Activated T-cell treated with anti-CD3 and anti-CD28 coated beads, Interleukin-2, amount 50 U/mL, for 24 hours (primary cell): ENCODE results near the gene SBNO1.
"Not testable (repeated sequence)": the region's sequence is repeated elsewhere in the genome, so short reads cannot be mapped to it uniquely, and the experiment has no call there.

ENCODE experiments used
- DNase-seq: peaks from one replicate; pipeline ENCODE4 v3.0.0-alpha.2; 2020
- H3K27ac Mint-ChIP-seq: 2 replicates; pipeline ENCODE4 v1.8.0; 2020; ENCODE audit warnings: mild to moderate bottlenecking, mixed read lengths
- H3K27me3 Mint-ChIP-seq: 2 replicates; pipeline ENCODE4 v1.8.0; 2020; ENCODE audit warnings: mixed read lengths
- H3K36me3 Mint-ChIP-seq: 2 replicates; pipeline ENCODE4 v1.8.0; 2020; ENCODE audit warnings: low read depth, mixed read lengths
- H3K4me1 Mint-ChIP-seq: 2 replicates; pipeline ENCODE4 v1.8.0; 2020; ENCODE audit warnings: low read depth, mixed read lengths
- H3K4me3 Mint-ChIP-seq: 2 replicates; pipeline ENCODE4 v1.8.0; 2020; ENCODE audit warnings: mild to moderate bottlenecking, moderate library complexity, mixed read lengths
- H3K9me3 Mint-ChIP-seq: 2 replicates; pipeline ENCODE4 v1.8.0; 2020; ENCODE audit warnings: mixed read lengths

Gene SBNO1

DNA sequence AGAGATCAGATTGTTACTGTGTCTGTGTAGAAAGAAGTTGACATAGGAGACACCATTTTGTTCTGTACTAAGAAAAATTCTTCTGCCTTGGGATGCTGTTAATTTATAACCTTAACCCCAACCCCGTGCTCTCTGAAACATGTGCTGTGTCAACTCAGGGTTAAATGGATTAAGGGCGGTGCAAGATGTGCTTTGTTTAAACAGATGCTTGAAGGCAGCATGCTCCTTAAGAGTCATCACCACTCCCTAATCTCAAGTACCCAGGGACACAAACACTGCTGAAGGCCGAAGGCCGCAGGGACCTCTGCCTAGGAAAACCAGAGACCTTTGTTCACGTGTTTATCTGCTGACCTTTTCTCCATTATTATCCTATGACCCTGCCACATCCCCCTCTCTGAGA lies 7.8 kb upstream of the SBNO1 start:
- H3K4me3 Mint-ChIP-seq, H3K4me1 Mint-ChIP-seq, H3K36me3 Mint-ChIP-seq, DNase-seq, H3K27ac Mint-ChIP-seq, H3K9me3 Mint-ChIP-seq, H3K27me3 Mint-ChIP-seq: not testable (repeated sequence)

DNA sequence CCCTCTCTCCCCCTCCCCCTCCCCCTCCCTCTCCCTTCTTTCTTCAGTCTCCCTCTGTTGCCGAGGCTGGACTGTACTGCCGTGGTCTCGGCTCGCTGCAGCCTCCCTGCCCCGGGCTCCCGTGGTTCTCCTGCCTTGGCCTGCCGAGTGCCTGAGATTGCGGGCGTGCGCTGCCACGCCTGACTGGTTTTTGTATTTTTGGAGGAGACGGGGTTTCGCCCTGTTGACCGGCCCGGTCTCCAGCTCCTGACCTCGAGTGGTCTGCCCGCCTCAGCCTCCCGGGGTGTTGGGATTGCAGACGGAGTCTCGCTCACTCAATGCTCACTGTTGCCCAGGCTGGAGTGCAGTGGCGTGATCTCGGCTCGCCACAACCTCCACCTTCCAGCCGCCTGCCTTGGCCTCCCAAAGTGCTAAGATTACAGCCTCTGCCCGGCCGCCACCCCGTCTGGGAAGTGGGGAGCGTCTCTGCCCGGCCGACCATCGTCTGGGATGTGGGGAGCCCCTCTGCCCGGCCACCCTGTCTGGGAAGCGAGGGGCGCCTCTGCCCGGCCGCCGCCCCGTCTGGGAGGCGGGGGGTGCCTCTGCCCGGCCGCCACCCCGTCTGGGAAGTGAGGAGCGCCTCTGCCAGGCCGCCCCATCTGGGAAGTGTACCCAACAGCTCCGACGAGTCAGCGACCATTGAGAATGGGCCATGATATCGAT lies 7.2 kb upstream of the SBNO1 start:
- DNase-seq, H3K9me3 Mint-ChIP-seq, H3K4me3 Mint-ChIP-seq, H3K27me3 Mint-ChIP-seq, H3K36me3 Mint-ChIP-seq, H3K4me1 Mint-ChIP-seq, H3K27ac Mint-ChIP-seq: not testable (repeated sequence)

DNA sequence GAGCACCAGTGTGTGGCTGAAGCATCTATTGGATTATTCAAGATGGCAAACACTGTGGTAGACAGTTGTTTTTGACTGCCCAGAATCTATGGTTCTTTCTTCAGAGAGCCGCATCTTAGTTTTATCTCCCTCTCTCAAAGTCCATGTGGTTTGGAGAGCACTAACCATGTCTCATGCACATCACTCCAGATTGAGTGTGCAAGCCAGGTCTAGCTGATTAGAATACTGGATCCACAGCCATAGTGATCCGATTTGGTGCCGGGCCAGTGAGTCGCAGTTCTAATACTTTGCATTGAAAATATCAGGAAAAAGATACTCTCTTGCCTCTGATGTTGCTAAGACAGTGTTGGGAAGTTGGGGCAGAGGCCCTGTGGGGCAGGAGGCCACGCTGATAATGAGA lies 4.6 kb upstream of the SBNO1 start:
- Mint-ChIP-seq H3K9me3 (no peaks in the 10 kb centered on the region), H3K4me3 (no peak overlapping the region), H3K27ac (peak overlapping the region; percentile 22), H3K4me1 (peaks cover 7% of the 10 kb centered on the region), H3K27me3 (no peaks in the 10 kb centered on the region), H3K36me3 (peaks cover 4% of the 10 kb centered on the region)
- DNase-seq, result no peak

DNA sequence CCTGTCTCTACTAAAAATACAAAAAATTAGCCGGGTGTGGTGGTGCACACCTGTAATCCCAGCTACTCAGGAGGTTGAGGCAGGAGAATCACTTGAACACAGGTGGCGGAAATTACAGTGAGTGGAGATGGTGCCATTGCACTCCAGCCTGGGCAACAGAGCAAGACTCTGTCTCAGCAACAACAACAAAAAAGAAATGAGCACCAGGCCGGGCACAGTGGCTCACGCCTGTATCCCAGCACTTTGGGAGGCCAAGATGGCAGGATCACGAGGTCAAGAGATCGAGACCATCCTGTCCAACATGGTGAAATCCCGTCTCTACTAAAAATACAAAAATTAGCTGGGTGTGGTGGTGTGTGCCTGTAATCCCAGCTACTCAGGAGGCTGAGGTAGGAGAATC lies 3.8 kb upstream of the SBNO1 start:
- DNase-seq, H3K9me3 Mint-ChIP-seq, H3K27me3 Mint-ChIP-seq, H3K4me3 Mint-ChIP-seq, H3K4me1 Mint-ChIP-seq: not testable (repeated sequence)
- Mint-ChIP-seq H3K27ac (peak overlapping the region; percentile 29), H3K36me3 (peaks cover 11% of the 10 kb centered on the region)

DNA sequence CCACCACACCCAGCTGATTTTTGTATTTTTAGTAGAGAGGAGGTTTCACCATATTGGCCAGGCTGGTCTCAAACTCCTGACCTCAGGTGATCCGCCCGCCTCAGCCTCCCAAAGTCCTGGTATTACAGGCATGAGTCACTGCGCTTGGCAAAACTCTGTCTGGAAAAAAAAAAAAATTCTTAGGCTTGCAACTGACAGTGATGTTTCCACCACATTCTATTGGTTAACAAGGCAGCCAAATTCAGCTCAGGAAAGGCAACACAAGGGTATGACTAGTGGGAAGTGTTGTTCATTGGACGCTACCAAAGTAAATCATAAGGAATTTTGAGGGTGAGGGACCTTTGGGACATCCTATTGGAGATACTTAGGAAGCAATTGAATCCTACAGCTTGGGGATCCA lies 2.9 kb upstream of the SBNO1 start:
- no peak for DNase-seq
- Mint-ChIP-seq H3K27me3 (no peaks in the 10 kb centered on the region), H3K9me3 (no peaks in the 10 kb centered on the region), H3K27ac (peak overlapping the region; percentile 50), H3K4me1 (peaks cover 15% of the 10 kb centered on the region), H3K36me3 (peaks cover 15% of the 10 kb centered on the region), H3K4me3 (no peak overlapping the region)

DNA sequence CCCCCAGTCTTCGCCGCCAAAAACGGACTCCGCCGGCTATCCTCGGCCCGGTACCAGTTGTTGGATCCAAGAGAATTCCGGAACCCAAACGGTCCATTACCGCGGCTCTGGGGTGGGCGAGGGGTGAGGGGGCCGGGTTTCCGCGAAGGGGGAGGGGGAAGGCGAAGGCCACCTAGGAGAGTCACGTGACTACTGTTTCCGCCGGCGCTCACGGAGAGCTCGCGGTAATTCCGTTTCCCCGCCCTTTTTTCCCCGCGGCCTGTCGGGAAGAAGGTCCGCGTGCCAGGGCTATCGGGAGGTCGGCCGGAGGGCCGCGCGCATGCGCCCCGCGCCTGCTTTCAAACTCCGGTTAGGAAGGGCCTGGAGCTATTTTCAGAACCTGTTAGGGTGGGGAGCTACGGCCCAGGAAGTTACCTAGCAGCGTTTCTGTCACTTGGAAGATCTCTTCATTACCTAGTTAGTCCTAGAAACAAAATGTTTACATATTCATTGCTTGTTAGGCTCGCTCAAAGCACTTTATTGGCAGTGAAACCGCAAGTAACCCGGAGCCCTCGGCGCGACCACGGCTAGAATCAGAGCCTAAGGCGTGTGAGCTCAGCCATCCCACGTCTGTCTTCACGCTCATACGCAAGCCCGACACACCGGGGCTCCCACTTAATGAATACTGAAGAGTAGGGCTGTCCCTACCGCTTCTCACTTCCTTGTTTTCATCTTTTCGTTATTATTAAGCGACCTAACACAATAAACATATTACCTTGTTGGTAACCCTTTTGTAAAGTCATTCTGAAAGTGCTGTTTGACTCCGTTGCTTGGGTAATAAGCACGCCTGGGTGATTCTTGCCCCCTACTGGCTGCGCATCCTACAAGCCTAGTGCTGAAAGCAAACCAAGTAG lies 624 bp upstream of the SBNO1 start:
- Mint-ChIP-seq H3K9me3 (no peaks in the 10 kb centered on the region), H3K27ac (peak overlapping the region; percentile 100), H3K36me3 (peaks cover 24% of the 10 kb centered on the region), H3K4me3 (peak overlapping the region; percentile 87), H3K27me3 (no peaks in the 10 kb centered on the region), H3K4me1 (peaks cover 22% of the 10 kb centered on the region)
- peak; percentile 96 for DNase-seq

DNA sequence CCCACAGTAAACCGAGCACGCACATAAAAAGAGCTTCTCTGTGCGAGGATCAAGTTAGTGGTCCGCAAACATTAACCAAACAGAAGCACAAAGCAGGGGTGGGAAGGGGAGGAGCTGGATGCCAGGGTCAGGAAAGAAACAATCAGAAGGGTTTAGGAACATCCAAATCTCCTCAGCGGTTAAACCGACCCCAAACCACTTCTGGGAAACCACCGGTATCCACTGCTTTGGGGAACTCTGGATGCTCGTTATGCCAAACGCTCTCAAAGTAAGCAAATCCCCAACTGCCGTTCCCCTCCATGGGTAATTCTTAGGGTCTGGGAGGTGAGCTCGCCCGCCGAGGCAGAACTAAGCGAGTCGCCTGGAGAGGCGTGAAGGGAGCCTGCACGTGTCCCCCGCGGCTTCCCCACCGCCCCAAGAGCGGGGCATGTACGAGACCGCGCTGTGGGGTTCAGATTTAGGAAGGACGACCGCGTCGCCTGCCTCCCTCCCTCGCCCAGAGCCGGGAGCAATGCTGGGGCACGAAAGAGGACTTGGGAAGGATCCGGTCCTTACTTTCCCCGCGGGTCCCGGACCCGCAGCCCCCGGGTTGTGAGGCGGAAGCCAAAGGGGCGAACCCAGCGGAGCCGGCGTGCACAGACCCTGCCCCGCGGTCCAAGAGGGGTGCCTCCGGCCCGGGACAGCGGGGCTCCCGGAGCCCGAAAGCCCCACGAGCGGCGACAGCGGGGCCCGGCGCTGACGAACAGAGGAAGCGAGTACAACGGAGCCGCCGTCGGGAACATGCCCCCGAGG lies 711 bp downstream of the SBNO1 start:
- Mint-ChIP-seq H3K4me3 (peak overlapping the region; percentile 89), H3K4me1 (peaks cover 25% of the 10 kb centered on the region), H3K27me3 (no peaks in the 10 kb centered on the region), H3K9me3 (no peaks in the 10 kb centered on the region), H3K36me3 (peaks cover 31% of the 10 kb centered on the region), H3K27ac (peak overlapping the region; percentile 92)
- peak; percentile 63 for DNase-seq

DNA sequence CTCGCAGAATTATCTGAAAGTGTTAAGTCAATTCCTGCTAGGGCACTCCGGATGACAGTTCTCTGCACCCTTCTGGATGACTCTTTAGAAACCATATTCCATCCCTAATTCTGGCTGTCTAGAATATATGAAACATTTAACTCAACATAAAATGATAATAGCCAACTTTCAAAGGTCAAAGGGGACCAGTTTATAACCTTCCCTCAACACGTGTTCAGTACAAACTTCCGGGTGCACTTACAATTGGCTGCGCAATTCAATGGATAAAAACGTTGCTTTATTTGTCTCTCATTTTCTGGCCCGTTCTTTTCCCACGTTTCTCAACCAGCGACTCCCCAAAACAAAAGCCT lies 1.3 kb downstream of the SBNO1 start:
- DNase-seq, result no peak

DNA sequence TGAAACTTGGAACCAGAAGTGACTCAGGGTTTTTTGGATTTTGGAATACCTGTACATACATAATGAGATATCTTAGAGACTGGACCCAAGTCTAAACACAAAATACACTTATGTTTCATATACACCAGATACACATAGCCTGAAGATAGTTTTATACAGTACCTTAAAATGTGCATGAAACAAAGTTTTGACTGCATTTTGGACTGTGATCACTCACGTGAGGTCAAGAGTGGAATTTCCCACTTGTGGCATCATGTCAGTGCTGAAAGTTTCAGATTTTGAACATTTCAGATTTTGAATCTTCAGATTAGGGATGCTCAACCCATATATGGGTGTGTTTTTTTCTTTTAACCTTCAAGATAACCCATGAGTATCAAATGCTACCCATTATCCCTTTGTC lies 6.6 kb downstream of the SBNO1 start:
- Mint-ChIP-seq H3K4me1 (peaks cover 53% of the 10 kb centered on the region), H3K27ac (peak overlapping the region; percentile 53), H3K9me3 (no peaks in the 10 kb centered on the region), H3K36me3 (peaks cover 49% of the 10 kb centered on the region), H3K4me3 (no peak overlapping the region), H3K27me3 (no peaks in the 10 kb centered on the region)
- no peak for DNase-seq

More for the DNA sequence above, 1.3 kb downstream of the SBNO1 start:
- Mint-ChIP-seq H3K4me1 (peaks cover 25% of the 10 kb centered on the region), H3K27ac (peak overlapping the region; percentile 92), H3K36me3 (peaks cover 31% of the 10 kb centered on the region), H3K27me3 (no peaks in the 10 kb centered on the region), H3K9me3 (no peaks in the 10 kb centered on the region), H3K4me3 (peak overlapping the region; percentile 89)

DNA sequence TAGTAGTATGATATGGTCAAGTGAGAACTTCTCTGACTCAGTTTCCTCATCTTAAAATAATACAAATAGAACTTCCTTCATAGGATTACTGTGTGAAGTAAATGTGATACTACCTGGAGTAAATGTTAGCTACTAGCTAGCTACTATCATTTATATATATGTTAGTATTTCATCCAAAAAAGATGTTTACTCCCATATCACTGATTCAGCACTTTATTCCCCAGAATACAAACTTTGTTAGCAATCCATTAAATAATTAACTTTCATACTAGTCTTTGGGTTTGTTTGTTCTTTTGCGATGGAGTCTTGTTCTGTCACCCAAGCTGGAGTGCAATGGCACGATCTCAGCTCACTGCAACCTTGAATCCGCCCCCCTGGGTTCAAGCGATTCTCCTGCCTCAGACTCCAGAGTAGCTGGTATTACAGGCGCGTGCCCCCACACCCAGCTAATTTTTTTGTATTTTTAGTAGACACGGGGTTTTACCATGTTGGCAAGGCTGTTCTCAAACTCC lies 8.4 kb downstream of the SBNO1 start:
- no peaks in the 10 kb centered on the region for H3K9me3 Mint-ChIP-seq
- no peaks in the 10 kb centered on the region for H3K27me3 Mint-ChIP-seq
- peaks cover 65% of the 10 kb centered on the region for H3K4me1 Mint-ChIP-seq
- no peak overlapping the region for H3K27ac Mint-ChIP-seq
- peaks cover 59% of the 10 kb centered on the region for H3K36me3 Mint-ChIP-seq
- no peak overlapping the region for H3K4me3 Mint-ChIP-seq
- DNase-seq, result no peak

DNA sequence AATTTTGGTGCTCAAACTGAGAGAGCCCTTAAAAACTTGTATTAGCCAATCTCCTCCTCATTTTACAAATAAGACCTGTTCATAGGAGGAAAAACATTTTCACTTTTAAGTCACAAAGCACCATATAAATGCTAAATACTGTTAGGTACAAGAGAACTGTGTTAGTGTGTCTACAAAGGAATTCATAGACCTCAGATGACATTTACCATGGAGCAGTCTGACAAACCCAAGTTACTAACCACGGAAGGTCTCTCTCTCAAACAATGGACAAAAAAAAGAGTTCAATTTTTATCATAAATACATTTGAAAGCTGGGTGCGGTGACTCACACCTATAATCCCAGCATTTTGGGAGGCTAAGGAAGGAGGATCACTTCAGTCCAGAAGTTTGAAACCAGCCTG lies 10.0 kb downstream of the SBNO1 start:
- DNase-seq, result no peak
- H3K4me1 Mint-ChIP-seq, result peaks cover 65% of the 10 kb centered on the region
- no peak overlapping the region for H3K4me3 Mint-ChIP-seq
- no peaks in the 10 kb centered on the region for H3K9me3 Mint-ChIP-seq
- peak overlapping the region; percentile 48 for H3K27ac Mint-ChIP-seq
- H3K27me3 Mint-ChIP-seq, result no peaks in the 10 kb centered on the region
- H3K36me3 Mint-ChIP-seq, result peaks cover 56% of the 10 kb centered on the region

DNA sequence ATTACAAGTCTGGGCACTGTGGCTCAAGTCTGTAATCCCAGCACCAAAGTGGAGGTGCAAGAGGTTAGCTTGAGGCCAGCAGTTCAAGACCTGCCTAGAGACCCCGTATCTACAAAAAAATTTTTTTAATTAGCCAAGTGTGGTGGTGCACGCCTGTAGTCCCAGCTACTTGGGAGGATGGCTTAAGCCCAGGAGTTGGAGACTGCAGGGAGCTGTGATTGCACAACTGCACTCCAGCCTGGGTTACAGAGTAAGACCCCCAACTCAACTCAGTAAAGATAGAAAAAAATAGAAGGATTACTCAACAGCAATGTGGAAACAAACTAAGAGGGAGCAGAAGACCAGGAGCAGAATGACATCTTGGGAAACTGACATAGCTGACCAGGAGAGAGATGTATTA lies 13.3 kb downstream of the SBNO1 start:
- Mint-ChIP-seq H3K9me3 (no peaks in the 10 kb centered on the region), H3K27ac (peak overlapping the region; percentile 87), H3K4me1 (peaks cover 50% of the 10 kb centered on the region), H3K4me3 (no peak overlapping the region), H3K27me3 (no peaks in the 10 kb centered on the region), H3K36me3 (peaks cover 64% of the 10 kb centered on the region)
- no peak for DNase-seq

DNA sequence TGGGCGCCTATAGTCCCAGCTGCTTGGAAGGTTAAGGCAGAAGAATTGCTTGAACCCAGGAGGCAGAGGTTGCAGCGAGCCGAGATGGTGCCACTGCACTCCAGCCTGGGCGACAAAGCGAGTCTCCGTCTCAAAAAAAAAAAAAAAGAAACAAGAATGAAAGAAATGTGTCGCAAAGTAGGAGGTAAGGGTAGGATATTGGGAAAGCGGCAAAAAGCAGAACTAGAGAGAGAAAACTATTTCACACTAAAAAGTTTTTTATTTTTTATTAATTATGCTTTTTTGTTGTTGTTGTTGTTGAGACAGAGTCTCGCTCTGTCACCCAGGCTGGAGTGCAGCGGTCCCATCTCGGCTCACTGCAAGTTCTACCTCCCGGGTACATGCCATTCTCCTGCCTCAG lies 17.7 kb downstream of the SBNO1 start:
- DNase-seq, result no peak
- Mint-ChIP-seq H3K27me3 (no peaks in the 10 kb centered on the region), H3K27ac (no peak overlapping the region), H3K4me1 (peaks cover 16% of the 10 kb centered on the region), H3K36me3 (peaks cover 80% of the 10 kb centered on the region), H3K9me3 (no peaks in the 10 kb centered on the region), H3K4me3 (no peak overlapping the region)

DNA sequence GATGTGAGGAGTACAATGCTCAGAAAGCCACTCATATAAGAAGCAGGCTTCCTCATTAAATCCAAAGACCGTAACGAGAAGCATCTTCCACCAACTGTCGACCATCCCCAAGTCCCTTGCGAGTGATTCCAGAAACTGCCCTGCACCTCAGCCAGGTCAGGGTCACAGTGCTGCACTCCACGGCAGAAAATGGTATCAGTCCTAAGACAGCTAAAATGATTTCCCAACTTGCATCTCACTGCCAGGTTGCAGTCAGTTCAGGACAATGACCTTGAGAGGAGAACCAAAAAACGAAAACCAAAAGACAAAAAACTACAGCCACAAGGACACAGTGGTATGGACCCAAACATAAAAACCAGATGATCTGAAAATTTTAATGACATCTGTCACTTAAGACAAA lies 20.6 kb downstream of the SBNO1 start:
- Mint-ChIP-seq H3K4me1 (peaks cover 8% of the 10 kb centered on the region), H3K27ac (peak overlapping the region; percentile 7), H3K27me3 (no peaks in the 10 kb centered on the region), H3K36me3 (peaks cover 80% of the 10 kb centered on the region), H3K4me3 (no peak overlapping the region), H3K9me3 (no peaks in the 10 kb centered on the region)
- DNase-seq, result no peak
